K562 (cell line): ENCODE measurements around the gene STK32C. TPM values are rescaled to one million over a fixed set of nuclear protein-coding genes. Genes with fewer than 3 reads are reported as not detected.

Experiments used
- ATAC-seq: fragments of 200-7000 bp; cut with Tn5 transposase; 3 replicates; pipeline ENCODE4 v1.9.1; 2020; ENCODE audit warnings: moderate library complexity
- BruUV-seq: library from RNA; stranded (reverse); fragments of 400-500 nt; replicated peaks from 2 replicates; lab custom pipeline; 2021; lab: Mats Ljungman, UMichigan
- CTCF ChIA-PET: fragments of 300-600 bp; formaldehyde crosslinking; extraction: SDS; loops from one replicate; lab custom pipeline; 2021; ENCODE audit warnings: low intra/inter-chr PET ratio; lab: Yijun Ruan, JAX
- POLR2A ChIA-PET: fragments of 300-600, 350-650 bp; sonication (Branson Sonifier 250); formaldehyde crosslinking; extraction: SDS; loops from one replicate; lab custom pipeline; 2021; ENCODE audit warnings: antibody characterized with exemption, inconsistent platforms; lab: Yijun Ruan, JAX
- DNase-seq, 4 experiments: peaks; one replicate each; pipeline versions ENCODE4 v3.0.0 to v3.0.0-alpha.2; 2011 to 2018; ENCODE audit warnings: low spot score in 3 of 4, mixed read lengths in 3 of 4; ENCODE audit errors: extremely low read depth in 1 of 4
- FAIRE-seq: peaks from 2 replicates; lab custom pipeline; 2011; peaks lifted over from hg19 to GRCh38; lab: Jason Lieb, UNC
- H2AFZ ChIP-seq: 2 replicates; pipeline ENCODE4 v1.6.0; 2011; ENCODE audit warnings: low read depth, low read length, control low read depth, inconsistent platforms
- H3K27ac ChIP-seq: fragments of 200-600 bp; 3 replicates; pipeline ENCODE4 v1.8.0; 2011; ENCODE audit warnings: low read depth, mild to moderate bottlenecking, control low read depth, inconsistent platforms, low read length, moderate library complexity, mixed read lengths; ENCODE audit errors: extremely low read depth
- H3K27me3 ChIP-seq, 2 experiments: fragments of 300-600 bp in 1 of 2; 2 replicates in 1 of 2; 3 replicates in 1 of 2; pipeline versions ENCODE4 v1.6.0 to v1.8.0; 2011; ENCODE audit warnings: inconsistent platforms in 2 of 2, low read length in 2 of 2, mild to moderate bottlenecking in 1 of 2, mixed read lengths in 1 of 2, moderate library complexity in 1 of 2; ENCODE audit not compliant: control insufficient read depth in 2 of 2, insufficient read depth in 2 of 2
- H3K36me3 ChIP-seq: fragments of 300-600 bp; 3 replicates; pipeline ENCODE4 v1.8.0; 2011; ENCODE audit warnings: mild to moderate bottlenecking, low read length, inconsistent platforms; ENCODE audit not compliant: control insufficient read depth, insufficient read depth
- H3K4me1 ChIP-seq, 2 experiments: fragments of 200-600 bp in 1 of 2; replicated peaks in 1 of 2; 2 replicates in 1 of 2; 3 replicates in 1 of 2; pipeline versions ENCODE4 v1.5.1 to v1.8.0; 2011; ENCODE audit warnings: inconsistent platforms in 2 of 2, low read length in 2 of 2, mild to moderate bottlenecking in 1 of 2, mixed read lengths in 1 of 2, moderate library complexity in 1 of 2; ENCODE audit not compliant: control insufficient read depth in 2 of 2, insufficient read depth in 2 of 2
- H3K4me2 ChIP-seq: 2 replicates; pipeline ENCODE4 v1.6.1; 2011; ENCODE audit warnings: low read length, control low read depth, inconsistent platforms, mixed read lengths; ENCODE audit not compliant: insufficient read depth
- H3K4me3 ChIP-seq: fragments of 200-600 bp; sonication (generic), shearing (Covaris generic); 2 replicates; pipeline ENCODE4 v1.5.1; 2016; ENCODE audit warnings: control low read depth, inconsistent platforms
- H3K79me2 ChIP-seq: fragments of 200-600 bp; 3 replicates; pipeline ENCODE4 v1.8.0; 2011; ENCODE audit warnings: low read length, inconsistent platforms; ENCODE audit not compliant: control insufficient read depth, insufficient read depth
- H3K9ac ChIP-seq, 2 experiments: 2 replicates each; pipeline versions ENCODE4 v1.6.0 to v1.6.1; 2011; ENCODE audit warnings: low read depth in 2 of 2, low read length in 2 of 2, control low read depth in 1 of 2, inconsistent platforms in 1 of 2, mild to moderate bottlenecking in 1 of 2, mixed read lengths in 1 of 2; ENCODE audit not compliant: insufficient read depth in 1 of 2
- H3K9me1 ChIP-seq: one replicate; pipeline ENCODE4 v1.6.0; 2011; ENCODE audit warnings: inconsistent platforms, mild to moderate bottlenecking, low read length, moderate library complexity; ENCODE audit not compliant: control insufficient read depth, insufficient read depth
- H3K9me3 ChIP-seq: replicated peaks from 2 replicates; pipeline ENCODE4 v1.5.1; 2011; ENCODE audit warnings: low read depth, low read length, inconsistent platforms; ENCODE audit not compliant: control insufficient read depth, insufficient read depth
- H4K20me1 ChIP-seq: replicated peaks from 2 replicates; pipeline ENCODE4 v1.6.1; 2011; ENCODE audit warnings: low read length, inconsistent platforms, mixed read lengths; ENCODE audit not compliant: control insufficient read depth, insufficient read depth
- GATA2 ChIP-seq: sonication (generic); formaldehyde crosslinking; IDR thresholded peaks from 2 replicates; pipeline ENCODE4 v1.4.0; 2020; ENCODE audit warnings: mild to moderate bottlenecking, missing genetic modification reagents
- HMG20A ChIP-seq: fragments of 450-650 bp; formaldehyde crosslinking; conservative IDR thresholded peaks from 2 replicates; pipeline ENCODE4 v1.4.0; 2020; ENCODE audit warnings: mild to moderate bottlenecking, mixed read lengths
- KAT8 ChIP-seq: fragments of 450-650 bp; IDR thresholded peaks from 2 replicates; pipeline ENCODE4 v1.6.1; 2016; ENCODE audit warnings: low read depth, mild to moderate bottlenecking
- MECOM ChIP-seq: fragments of 250-450 bp; sonication (Bioruptor Pico); IDR thresholded peaks from 2 replicates; pipeline ENCODE4 v1.8.0; 2022; ENCODE audit warnings: inconsistent platforms
- NBN ChIP-seq: fragments of 450-650 bp; IDR thresholded peaks from 2 replicates; pipeline ENCODE4 v1.6.1; 2016; ENCODE audit warnings: low read depth, mild to moderate bottlenecking
- NEUROD1 ChIP-seq: fragments of 150-350 bp; IDR thresholded peaks from 2 replicates; pipeline ENCODE4 v1.6.1; 2014; ENCODE audit warnings: borderline replicate concordance, low read length, low read depth; ENCODE audit not compliant: partially characterized antibody
- SMAD3 ChIP-seq: fragments of 450-650 bp; formaldehyde crosslinking; conservative IDR thresholded peaks from 2 replicates; pipeline ENCODE4 v1.4.0; 2020; ENCODE audit warnings: mild to moderate bottlenecking
- TBP ChIP-seq: optimal IDR thresholded peaks from 2 replicates; pipeline ENCODE3; 2011; ENCODE audit warnings: low read depth, low read length, improper control_type of control experiment
- ZNF311 ChIP-seq: fragments of 250-450 bp; sonication (Bioruptor Pico); IDR thresholded peaks from 2 replicates; pipeline ENCODE4 v1.4.0; 2020; ENCODE audit warnings: mild to moderate bottlenecking, moderate library complexity
- WGBS: fragments of 100-300 bp; shearing (Covaris generic); methylation state at CpG from one replicate; pipeline ENCODE4 v1.1.6; 2016; ENCODE audit warnings: low coverage, mixed read lengths; ENCODE audit not compliant: insufficient coverage; ENCODE audit errors: missing lambda C conversion rate; 5-methylcytosine and 5-hydroxymethylcytosine counted together
- in situ Hi-C: fragments of 300-500 bp; cut with MboI; formaldehyde crosslinking; loops from 4 replicates; pipeline ENCODE4 v1.15.0; 2018; ENCODE audit warnings: inconsistent platforms, mixed read lengths
- intact Hi-C: fragments of 100-400 bp; cut with micrococcal nuclease; formaldehyde crosslinking; loops from 2 replicates; pipeline ENCODE4 v1.14.2; 2022
- polyA plus RNA-seq, 8 experiments: library from polyadenylated mRNA; depleted of rRNA in 4 of 8; stranded (reverse) in 5 of 8; unstranded in 3 of 8; fragments of >200 nt; fragmentation: Nextera tagmentation in 2 of 8; fragmentation: Illumina TruSeq in 1 of 8; extraction: Ambion mirVana in 2 of 8; extraction: Trizol in 1 of 8; gene quantifications; 2 replicates each; pipeline versions ENCODE4 v1.2.1 to v1.2.3, GENCODE V29; 2011 to 2014; ENCODE audit warnings: inconsistent platforms in 1 of 8, missing spikeins in 1 of 8
- total RNA-seq, 7 experiments: library from RNA; depleted of rRNA in 6 of 7; stranded (reverse); fragments of >200 nt in 6 of 7; fragmentation: Illumina TruSeq in 2 of 7; extraction: Trizol in 2 of 7; gene quantifications; 2 replicates each; pipeline versions ENCODE4 v1.2.1 to v1.2.3, GENCODE V29; 2011 to 2021; ENCODE audit warnings: low replicate concordance in 1 of 7
- TF ChIP-seq, protein P1 (sequence below): fragments of 450-650 bp; formaldehyde crosslinking; IDR thresholded peaks from 2 replicates; pipeline ENCODE4 v1.4.0; 2020; ENCODE audit warnings: mild to moderate bottlenecking, moderate library complexity
- TF ChIP-seq, protein P2 (sequence below), 2 experiments: fragments of 450-650 bp; IDR thresholded peaks; 2 replicates each; pipeline ENCODE4 v1.6.1; 2018; ENCODE audit warnings: mild to moderate bottlenecking in 2 of 2, low read depth in 1 of 2; ENCODE audit not compliant: partially characterized antibody in 2 of 2
- TF ChIP-seq, protein P3 (sequence below): fragments of 450-650 bp; formaldehyde crosslinking; IDR thresholded peaks from 2 replicates; pipeline ENCODE4 v1.4.0; 2020; ENCODE audit warnings: mild to moderate bottlenecking

STK32C gene
- total and polyA plus RNA-seq, 9 of the 15 experiments (the other 6 are each of a cell fraction or from before 2014, with no cell fraction given), result 1.5 to 20.9 (median 6.5) TPM

DNA sequence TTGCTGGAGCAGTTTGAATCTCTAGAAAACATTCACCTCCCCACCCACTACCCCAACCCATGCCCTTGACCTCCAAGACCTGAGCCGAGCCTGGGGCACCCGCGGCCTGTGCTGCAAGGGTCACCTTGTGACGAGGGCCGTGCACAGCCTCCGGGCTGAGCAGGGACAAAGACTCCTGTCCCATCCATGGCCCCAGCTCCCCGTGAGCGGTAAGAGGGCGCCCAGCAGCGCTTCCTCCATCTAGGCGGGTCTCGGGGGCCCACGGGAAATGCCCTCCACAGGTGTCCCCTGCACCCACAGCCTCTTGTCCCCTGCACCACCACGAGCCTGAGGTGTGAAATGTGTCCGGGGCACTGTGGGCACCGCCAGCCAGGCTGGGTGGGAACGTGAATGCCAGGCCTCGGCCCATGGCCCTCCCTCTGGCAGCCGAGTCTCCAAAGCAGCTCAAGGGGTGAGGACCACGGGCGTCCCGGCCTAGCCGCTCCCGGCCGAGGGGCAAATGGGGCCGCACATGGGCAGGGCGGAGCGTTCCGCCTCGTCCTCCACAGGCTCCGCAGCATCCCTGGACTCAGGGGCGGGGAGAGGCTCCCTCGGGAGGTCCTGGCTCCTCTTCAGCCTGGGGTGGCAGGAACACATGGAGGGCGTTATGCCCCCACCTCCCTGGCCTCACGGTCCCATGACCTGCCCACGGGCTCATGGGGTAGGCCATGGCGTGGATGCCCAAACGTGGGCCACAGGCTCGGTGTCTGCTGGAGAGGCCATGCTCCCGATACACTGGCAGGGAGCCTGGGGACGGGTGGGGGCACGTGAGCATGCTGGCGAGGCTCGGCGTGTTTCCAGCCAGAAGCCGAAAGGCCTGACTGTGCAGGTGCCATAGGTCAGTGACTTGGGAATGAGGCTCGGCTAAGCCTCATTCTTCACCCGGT, 100.0 kb downstream of the STK32C start:
- no TSS peak for BruUV-seq
- ChIA-PET POLR2A (no interaction called here), CTCF (no interaction called here)
- WGBS, result 5% methylated on average over 25 of the region's 48 CpGs
- Histone ChIP-seq H3K9ac (no peak overlapping the region), H3K4me3 (no peak overlapping the region), H2AFZ (no peak overlapping the region), H3K9me3 (no peaks in the 10 kb centered on the region), H3K27me3 (peaks cover 0 to 44% of the 10 kb centered on the region in 2 experiments; a peak in 2 of 5 replicates), H4K20me1 (no peaks in the 10 kb centered on the region), H3K36me3 (no peaks in the 10 kb centered on the region), H3K27ac (no peak overlapping the region), H3K4me2 (no peak overlapping the region), H3K9me1 (no peaks in the 10 kb centered on the region), H3K79me2 (no peaks in the 10 kb centered on the region), H3K4me1 (peaks cover 0 to 8% of the 10 kb centered on the region in 2 experiments; a peak in 2 of 5 replicates)
- no peak for FAIRE-seq
- ATAC-seq, result no peak
- DNase-seq, result no peak
- intact Hi-C loops (no loop called here), in situ Hi-C loops (no loop called here)
- TF ChIP-seq GATA2 (CRISPR knock-in tag) (no peak), MECOM (CRISPR knock-in tag) (no peak), NBN (no peak), SMAD3 (CRISPR knock-in tag) (no peak), TBP (no peak), ZNF311 (no peak), KAT8 (no peak), NEUROD1 (no peak), HMG20A (CRISPR knock-in tag) (no peak)
- TF ChIP-seq, protein P1, sequence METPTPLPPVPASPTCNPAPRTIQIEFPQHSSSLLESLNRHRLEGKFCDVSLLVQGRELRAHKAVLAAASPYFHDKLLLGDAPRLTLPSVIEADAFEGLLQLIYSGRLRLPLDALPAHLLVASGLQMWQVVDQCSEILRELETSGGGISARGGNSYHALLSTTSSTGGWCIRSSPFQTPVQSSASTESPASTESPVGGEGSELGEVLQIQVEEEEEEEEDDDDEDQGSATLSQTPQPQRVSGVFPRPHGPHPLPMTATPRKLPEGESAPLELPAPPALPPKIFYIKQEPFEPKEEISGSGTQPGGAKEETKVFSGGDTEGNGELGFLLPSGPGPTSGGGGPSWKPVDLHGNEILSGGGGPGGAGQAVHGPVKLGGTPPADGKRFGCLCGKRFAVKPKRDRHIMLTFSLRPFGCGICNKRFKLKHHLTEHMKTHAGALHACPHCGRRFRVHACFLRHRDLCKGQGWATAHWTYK (CRISPR knock-in tag), result no peak
- TF ChIP-seq, protein P2, sequence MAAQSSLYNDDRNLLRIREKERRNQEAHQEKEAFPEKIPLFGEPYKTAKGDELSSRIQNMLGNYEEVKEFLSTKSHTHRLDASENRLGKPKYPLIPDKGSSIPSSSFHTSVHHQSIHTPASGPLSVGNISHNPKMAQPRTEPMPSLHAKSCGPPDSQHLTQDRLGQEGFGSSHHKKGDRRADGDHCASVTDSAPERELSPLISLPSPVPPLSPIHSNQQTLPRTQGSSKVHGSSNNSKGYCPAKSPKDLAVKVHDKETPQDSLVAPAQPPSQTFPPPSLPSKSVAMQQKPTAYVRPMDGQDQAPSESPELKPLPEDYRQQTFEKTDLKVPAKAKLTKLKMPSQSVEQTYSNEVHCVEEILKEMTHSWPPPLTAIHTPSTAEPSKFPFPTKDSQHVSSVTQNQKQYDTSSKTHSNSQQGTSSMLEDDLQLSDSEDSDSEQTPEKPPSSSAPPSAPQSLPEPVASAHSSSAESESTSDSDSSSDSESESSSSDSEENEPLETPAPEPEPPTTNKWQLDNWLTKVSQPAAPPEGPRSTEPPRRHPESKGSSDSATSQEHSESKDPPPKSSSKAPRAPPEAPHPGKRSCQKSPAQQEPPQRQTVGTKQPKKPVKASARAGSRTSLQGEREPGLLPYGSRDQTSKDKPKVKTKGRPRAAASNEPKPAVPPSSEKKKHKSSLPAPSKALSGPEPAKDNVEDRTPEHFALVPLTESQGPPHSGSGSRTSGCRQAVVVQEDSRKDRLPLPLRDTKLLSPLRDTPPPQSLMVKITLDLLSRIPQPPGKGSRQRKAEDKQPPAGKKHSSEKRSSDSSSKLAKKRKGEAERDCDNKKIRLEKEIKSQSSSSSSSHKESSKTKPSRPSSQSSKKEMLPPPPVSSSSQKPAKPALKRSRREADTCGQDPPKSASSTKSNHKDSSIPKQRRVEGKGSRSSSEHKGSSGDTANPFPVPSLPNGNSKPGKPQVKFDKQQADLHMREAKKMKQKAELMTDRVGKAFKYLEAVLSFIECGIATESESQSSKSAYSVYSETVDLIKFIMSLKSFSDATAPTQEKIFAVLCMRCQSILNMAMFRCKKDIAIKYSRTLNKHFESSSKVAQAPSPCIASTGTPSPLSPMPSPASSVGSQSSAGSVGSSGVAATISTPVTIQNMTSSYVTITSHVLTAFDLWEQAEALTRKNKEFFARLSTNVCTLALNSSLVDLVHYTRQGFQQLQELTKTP (IDR thresholded peaks at IDR 0.05; ENCODE audit: low read depth in 1 of 2, partially characterized antibody in 2 of 2), result no peak
- TF ChIP-seq, protein P3, sequence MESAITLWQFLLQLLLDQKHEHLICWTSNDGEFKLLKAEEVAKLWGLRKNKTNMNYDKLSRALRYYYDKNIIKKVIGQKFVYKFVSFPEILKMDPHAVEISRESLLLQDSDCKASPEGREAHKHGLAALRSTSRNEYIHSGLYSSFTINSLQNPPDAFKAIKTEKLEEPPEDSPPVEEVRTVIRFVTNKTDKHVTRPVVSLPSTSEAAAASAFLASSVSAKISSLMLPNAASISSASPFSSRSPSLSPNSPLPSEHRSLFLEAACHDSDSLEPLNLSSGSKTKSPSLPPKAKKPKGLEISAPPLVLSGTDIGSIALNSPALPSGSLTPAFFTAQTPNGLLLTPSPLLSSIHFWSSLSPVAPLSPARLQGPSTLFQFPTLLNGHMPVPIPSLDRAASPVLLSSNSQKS (CRISPR knock-in tag), result no peak
